Measurements from ENCODE around the gene PCNX2.

The PCNX2 gene

GRCh38 chr1:232940262-232940661 lies 355.3 kb downstream of the PCNX2 start:
- no peak for DNase-seq
- Histone ChIP-seq H3K4me3 (ENCODE audit: low read depth, low read length) (no peak overlapping the region), H3K9me3 (no peaks in the 10 kb centered on the region), H3K36me3 (no peaks in the 10 kb centered on the region), H3K27me3 (no peaks in the 10 kb centered on the region), H3K4me1 (peaks cover 3% of the 10 kb centered on the region; the same call in 1 of the 2 replicates)
- TF ChIP-seq CTCF (IDR thresholded peaks at IDR 0.05; ENCODE audit: low read depth, low read length), result no peak

DNA sequence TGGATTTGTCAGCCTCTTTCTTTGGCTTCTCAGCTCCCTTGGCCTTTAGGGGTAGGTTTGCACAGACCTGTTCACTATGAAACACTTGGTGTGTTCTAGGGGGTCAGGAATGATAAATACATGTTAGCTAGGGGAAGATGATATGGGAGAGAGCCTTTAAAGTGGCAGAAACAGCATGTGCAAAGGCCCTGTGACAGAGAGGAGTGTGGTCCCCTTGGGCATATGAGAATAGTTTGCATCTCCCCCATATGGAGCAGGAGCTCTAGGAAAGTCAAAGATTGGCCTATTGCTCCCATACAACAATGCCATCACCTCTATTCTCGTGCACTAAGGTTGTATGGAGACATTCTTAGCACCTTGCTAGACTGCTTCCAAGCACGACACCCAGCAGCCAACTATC lies 355.8 kb downstream of the PCNX2 start:
- H3K36me3 ChIP-seq, result no peaks in the 10 kb centered on the region
- H3K4me1 ChIP-seq, result peaks cover 3% of the 10 kb centered on the region; the same call in 1 of the 2 replicates
- H3K9me3 ChIP-seq, result no peaks in the 10 kb centered on the region
- H3K4me3 ChIP-seq (ENCODE audit: low read depth, low read length), result no peak overlapping the region
- H3K27me3 ChIP-seq, result no peaks in the 10 kb centered on the region
- DNase-seq, result no peak
- no peak for TF ChIP-seq CTCF (IDR thresholded peaks at IDR 0.05; ENCODE audit: low read depth, low read length)

DNA sequence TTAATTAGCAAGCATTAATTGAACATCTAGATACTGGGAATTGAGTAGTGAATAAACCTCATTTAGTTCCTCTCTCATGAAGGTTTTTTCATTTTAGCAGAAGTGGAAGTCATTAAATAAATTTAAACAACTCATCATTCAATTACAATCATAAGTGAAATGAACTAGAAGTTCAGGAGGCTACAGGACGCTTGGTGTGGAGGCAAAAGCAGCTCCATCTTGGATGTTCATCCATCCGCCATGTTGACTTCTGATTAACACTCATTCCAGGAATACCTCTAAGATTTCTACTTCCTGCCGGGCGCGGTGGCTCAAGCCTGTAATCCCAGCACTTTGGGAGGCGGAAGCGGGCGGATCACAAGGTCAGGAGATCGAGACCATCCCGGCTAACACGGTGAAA lies 356.6 kb downstream of the PCNX2 start:
- peaks cover 3% of the 10 kb centered on the region; the same call in 1 of the 2 replicates for H3K4me1 ChIP-seq
- TF ChIP-seq CTCF (IDR thresholded peaks at IDR 0.05; ENCODE audit: low read depth, low read length), result no peak
- DNase-seq, result no peak
- H3K27me3 ChIP-seq, result no peaks in the 10 kb centered on the region
- no peaks in the 10 kb centered on the region for H3K9me3 ChIP-seq
- H3K4me3 ChIP-seq (ENCODE audit: low read depth, low read length), result no peak overlapping the region
- no peaks in the 10 kb centered on the region for H3K36me3 ChIP-seq

- Histone ChIP-seq H3K9me3 (no peaks in the 10 kb centered on the region), H3K4me1 (no peaks in the 10 kb centered on the region), H3K4me3 (ENCODE audit: low read depth, low read length) (no peak overlapping the region), H3K36me3 (no peaks in the 10 kb centered on the region), H3K27me3 (no peaks in the 10 kb centered on the region)
- no peak for DNase-seq
- no peak for TF ChIP-seq CTCF (IDR thresholded peaks at IDR 0.05; ENCODE audit: low read depth, low read length)
These were observed 357.7 kb downstream of the PCNX2 start for GRCh38 chr1:232937741-232938375.

- Histone ChIP-seq H3K4me3 (ENCODE audit: low read depth, low read length) (no peak overlapping the region), H3K4me1 (no peaks in the 10 kb centered on the region), H3K27me3 (no peaks in the 10 kb centered on the region), H3K36me3 (no peaks in the 10 kb centered on the region), H3K9me3 (no peaks in the 10 kb centered on the region)
- TF ChIP-seq CTCF (IDR thresholded peaks at IDR 0.05; ENCODE audit: low read depth, low read length), result no peak
- DNase-seq, result no peak
These were observed 358.6 kb downstream of the PCNX2 start for GRCh38 chr1:232936941-232937340.
